SH-SY5Y (cell line): ENCODE results near the gene DLG4.

Experiments
- GATA2 ChIP-seq: IDR thresholded peaks from 2 replicates; pipeline ENCODE4 v1.6.1; 2011; ENCODE audit warnings: mild to moderate bottlenecking, low read depth, low read length
- GATA3 ChIP-seq: IDR thresholded peaks from 2 replicates; pipeline ENCODE4 v1.6.1; 2011; ENCODE audit warnings: low read depth, mild to moderate bottlenecking, low read length, moderate library complexity

DLG4 gene

GRCh38 chr17:7204828-7205461 lies 14.7 kb downstream of the DLG4 start:
- TF ChIP-seq GATA3 (no peak), GATA2 (peak; percentile 64)

DNA sequence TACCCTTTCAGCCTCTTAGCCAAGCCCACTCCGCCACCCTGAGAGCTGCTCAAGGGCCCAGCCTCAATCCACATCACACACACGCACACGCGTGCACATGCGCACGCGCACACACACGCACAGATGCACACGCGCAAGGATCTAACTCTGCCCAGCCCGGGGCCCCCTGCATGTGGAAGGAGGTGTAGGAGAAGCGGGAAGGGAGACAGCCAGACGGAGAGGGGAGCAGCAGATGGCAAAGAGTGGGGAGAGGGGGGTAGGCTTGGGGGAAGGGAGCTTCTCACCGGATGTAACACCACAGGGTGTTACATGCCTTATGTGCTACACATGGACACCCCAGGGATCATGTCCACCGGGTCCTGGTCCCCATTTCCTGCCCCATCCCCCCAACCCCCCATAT lies 15.3 kb downstream of the DLG4 start:
- TF ChIP-seq GATA2: no peak
- no peak for TF ChIP-seq GATA3

DNA sequence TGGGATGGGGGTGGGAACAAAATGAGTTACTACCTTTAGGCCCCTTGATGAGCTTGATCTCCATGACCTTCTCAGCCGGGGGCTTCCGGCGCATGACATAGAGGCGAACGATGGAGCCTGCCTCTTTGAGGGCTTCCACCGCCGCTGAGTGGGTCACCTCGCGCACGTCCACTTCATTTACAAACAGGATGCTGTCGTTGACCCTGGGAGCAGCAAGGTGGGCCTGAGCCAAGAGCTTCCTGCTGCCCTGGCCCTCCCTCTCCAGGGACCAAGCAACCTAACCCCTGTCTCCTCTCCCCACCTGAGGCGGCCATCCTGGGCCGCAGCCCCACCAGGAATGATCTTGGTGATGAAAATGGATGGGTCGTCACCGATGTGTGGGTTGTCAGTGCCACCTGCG lies 16.2 kb downstream of the DLG4 start:
- no peak for TF ChIP-seq GATA3
- no peak for TF ChIP-seq GATA2

DNA sequence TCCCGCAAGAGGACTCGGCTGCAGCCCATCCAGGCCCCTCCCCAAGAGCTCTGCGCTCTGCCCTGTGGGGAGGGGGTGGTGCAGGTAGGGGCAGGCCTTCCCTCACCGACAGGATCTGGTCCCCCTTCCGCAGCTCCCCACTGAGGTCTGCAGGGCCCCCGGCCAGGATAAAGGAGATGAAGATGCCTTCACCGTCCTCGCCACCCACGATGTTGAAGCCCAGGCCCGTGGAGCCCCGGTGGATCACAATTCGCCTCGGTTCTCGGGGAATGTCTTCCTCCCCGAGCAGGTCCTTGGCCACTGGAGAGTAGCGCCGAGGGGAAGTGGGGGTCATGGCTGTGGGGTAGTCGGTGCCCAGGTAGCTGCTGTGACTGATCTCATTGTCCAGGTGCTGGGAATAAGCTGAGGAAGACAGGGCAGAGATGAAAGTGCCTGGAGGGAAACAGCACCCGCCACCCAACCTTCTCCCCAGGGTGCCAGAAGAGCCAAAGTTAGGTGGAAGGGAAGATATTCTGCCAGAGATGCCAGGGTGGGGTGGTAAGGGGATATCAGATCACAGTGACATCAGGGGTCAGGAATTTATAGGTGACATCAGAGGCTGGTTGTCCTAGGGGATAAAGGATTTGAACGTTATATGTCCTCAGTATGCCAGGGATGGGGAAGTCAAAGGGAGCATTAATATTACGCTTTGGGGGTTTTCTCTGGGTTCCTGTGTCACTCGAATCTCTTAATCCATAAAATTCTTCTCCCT lies 22.8 kb downstream of the DLG4 start:
- TF ChIP-seq GATA2: no peak
- no peak for TF ChIP-seq GATA3

GRCh38 chr17:7195971-7196370 lies 23.7 kb downstream of the DLG4 start:
- no peak for TF ChIP-seq GATA3
- TF ChIP-seq GATA2: no peak

DNA sequence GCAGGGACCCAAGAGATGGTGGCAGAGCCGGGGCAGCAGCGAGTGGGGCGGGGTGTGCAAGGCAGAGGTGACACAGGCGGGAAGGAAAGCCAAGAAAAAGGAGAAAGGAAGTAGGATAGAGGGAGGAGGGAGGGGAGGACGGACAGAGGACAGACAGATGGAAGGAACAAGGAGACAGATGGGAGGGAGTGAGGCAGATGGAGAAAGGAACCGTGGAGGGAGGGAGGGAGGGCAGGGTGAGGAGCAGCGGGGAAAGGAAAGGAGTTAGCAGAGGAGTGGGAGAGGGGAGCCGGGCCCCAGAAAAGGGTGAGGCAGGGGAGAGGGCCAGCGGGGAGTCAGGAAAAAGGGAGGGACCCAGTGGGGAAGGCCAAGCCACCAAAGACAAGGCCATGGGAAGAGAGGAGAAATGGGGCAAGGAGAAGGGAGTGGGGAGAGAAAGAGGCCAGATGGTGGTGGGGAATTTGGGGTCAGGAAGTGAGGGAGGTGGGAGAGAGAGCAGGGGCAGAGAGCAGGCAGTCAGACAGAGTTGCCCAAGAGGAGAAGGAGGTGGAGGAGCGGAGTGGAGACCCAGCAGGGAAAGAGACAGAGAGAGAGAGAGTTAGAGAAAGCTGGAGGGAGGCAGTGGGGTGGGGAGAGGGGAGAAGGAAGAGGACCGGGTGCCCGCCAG lies 27.2 kb downstream of the DLG4 start:
- TF ChIP-seq GATA2: no peak
- TF ChIP-seq GATA3: no peak

DNA sequence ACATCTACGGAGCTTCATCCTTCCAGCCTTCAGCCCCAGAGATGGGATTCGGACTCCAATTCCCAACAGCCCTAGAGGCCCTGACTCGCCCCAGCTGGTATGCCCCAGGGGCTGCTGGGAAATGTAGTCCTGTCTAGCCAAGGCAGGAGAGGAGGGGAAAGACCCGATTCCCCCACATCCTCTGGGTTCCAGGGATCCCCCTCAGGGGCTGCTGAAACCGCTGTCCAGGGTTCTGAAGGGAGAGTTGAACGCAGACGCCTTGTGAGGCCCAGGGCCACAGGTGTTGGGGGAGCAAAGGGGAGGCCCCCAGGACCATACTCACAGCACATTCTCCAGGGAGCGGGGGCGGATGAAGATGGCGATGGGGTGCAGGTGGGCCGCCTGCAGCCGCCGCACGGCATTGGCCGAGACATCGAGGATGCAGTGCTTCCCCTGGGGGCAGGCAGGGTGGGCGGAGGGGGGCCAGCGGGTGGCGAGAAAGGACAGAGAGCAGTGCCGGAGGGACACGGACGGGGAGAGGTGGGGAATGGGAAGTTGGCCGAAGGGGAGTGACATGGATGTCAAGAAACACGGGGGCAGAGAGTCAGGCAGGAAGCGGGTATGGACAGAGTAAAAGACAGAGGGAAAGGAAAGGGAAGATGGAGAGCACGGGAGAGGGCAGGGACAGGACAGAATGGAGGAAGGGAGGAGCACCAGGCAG lies 27.9 kb downstream of the DLG4 start:
- TF ChIP-seq GATA3 (no peak), GATA2 (no peak)

DNA sequence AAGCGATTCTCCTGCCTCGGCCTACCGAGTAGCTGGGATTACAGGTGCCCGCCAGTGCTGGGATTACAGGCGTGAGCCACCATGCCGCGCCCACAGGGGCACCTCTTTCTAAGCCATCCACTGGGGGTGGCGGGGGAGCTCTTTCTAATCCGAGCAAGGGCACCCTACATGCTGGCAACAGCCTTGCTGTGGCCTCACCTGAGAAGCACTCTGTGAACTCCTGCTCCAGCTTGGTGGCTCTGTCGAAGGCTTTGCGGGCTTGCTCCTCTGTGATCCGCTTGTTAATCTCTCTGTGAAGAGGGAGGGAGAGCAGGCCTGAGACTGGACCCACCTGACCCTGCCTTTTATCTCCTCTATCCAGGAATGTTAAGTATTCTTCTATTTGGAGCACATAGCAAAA lies 28.6 kb downstream of the DLG4 start:
- TF ChIP-seq GATA3 (no peak), GATA2 (no peak)

DNA sequence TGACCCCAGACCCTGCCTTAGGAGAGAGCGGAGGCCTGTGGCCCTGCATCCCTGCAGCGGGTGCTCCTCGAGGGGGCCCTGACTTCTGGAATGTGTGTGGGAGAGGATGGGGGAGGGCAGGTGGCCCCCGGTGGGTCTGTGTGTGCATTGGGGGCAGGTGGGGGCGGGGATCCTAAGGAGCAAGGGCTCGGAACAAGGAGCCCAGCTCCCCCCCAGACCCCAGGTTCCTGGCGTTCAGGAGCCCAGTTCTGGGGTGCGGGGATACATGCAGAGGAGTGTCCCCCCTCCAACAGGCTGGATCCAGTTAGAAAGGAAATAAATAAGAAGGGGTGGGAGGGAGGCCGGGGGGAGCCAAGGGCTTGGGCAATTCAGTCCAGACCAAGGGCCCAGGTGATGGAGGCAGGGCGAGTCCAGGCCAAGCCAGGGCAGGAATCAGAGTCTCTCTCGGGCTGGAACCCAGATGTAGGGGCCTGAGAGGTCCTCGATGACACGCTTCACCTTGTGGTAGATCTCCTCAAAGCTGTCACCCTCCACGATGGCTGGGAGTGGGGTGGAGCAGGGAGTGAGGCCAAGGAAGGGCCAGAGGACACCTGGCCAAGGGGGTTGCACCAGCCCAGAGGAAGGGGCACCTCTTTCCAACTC lies 29.2 kb downstream of the DLG4 start:
- TF ChIP-seq GATA3 (no peak), GATA2 (no peak)

GRCh38 chr17:7186241-7186640 lies 33.4 kb downstream of the DLG4 start:
- TF ChIP-seq GATA2 (no peak), GATA3 (no peak)

DNA sequence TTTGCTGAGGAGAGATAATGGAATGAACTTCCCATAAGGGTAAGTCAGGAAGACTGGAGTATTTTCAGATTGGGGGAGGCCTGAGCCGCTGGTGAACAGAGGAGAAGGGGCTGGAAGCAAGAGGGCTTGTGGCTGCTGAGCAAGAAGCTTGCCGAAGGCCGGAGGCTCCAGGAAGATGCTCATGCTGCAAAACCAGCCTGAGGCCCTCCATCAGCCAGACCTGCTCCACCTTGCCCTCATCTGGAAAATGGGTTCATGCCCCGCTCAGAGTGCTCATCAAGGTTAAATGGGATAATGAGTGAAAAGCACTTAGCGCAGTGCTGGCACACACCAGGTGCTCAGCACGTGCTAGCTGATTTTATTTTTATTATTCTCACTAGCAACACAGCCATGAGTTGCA lies 35.0 kb downstream of the DLG4 start:
- no peak for TF ChIP-seq GATA2
- no peak for TF ChIP-seq GATA3

GRCh38 chr17:7184091-7184488 lies 35.5 kb downstream of the DLG4 start:
- TF ChIP-seq GATA3: no peak
- TF ChIP-seq GATA2: no peak

GRCh38 chr17:7183433-7184090 lies 36.1 kb downstream of the DLG4 start:
- TF ChIP-seq GATA2: peak; percentile 37; the same call in 1 of the 2 replicates
- TF ChIP-seq GATA3: no peak
